Effector CD8-positive, alpha-beta T cell (primary cell): Measurements from ENCODE around the gene OR6C4.
"Not testable (repeated sequence)": the region's sequence is repeated elsewhere in the genome, so short reads cannot be mapped to it uniquely, and the experiment has no call there.

Experiments
- DNase-seq: peaks from one replicate; lab custom pipeline; 2025; lab: John Stamatoyannopoulos, UW
- total RNA-seq, 4 experiments: gene quantifications; one replicate each; lab custom pipeline; 2026; lab: John Stamatoyannopoulos, UW

The OR6C4 gene
- total RNA-seq, result 0 reads per million in 4 experiments

- DNase-seq, result no peak
Measured at GRCh38 chr12:55549302-55549701, at the start of gene OR6C4. TSS of gene OR6C4 (plus strand) at chr12:55549602. CDS start at chr12:55551227, 1,625 bp downstream.

GRCh38 chr12:55499810-55500252 is 49.6 kb upstream of the OR6C4 start:
- DNase-seq, result no peak

- no peak for DNase-seq
Measured at GRCh38 chr12:55501601-55502000, 47.8 kb upstream of the OR6C4 start.

GRCh38 chr12:55515696-55516095 is 33.7 kb upstream of the OR6C4 start:
- DNase-seq, result no peak

- DNase-seq, result no peak
Measured at GRCh38 chr12:55516391-55516790, 33.0 kb upstream of the OR6C4 start.

DNA sequence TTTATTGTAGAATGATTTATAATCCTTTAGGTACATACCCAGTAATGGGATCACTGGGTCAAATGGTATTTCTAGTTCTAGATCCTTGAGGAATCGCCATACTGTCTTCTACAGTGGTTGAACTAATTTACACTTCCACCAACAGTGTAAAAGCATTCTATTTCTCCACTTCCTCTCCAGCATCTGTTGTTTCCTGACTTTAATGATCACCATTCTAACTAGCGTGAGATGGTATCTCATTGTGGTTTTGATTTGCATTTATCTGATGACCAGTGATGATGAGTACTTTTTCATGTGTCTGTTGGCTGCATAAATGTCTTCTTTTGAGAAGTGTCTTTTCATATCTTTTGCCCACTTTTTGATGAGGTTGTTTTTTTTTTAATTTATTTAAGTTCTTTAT is 1.2 kb upstream of the OR6C4 start:
- DNase-seq, result not testable (repeated sequence)

DNA sequence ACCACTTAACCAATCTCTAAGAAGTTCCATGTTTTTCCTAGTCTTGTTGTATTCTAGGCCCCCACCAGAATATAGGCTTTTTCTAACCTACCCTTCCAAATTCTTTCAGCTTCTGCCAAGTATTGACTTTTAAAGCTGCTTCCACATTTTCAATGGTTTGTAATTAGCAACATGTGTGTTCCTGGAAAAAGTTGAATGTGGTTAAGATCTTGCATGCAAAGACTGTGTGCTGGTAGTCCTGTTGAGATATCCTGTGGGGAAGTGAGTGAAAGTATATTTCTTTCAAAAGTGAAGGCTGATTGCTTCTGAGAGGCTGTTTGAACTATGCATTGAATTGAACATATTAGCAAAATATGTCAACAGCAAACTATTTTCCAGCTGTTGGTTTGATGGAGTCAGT is 646 bp upstream of the OR6C4 start:
- no peak for DNase-seq

- DNase-seq, result no peak
Measured at GRCh38 chr12:55554296-55554695, 4.9 kb downstream of the OR6C4 start.

- DNase-seq, result not testable (repeated sequence)
Measured at GRCh38 chr12:55570060-55570459, 20.7 kb downstream of the OR6C4 start.

- DNase-seq, result not testable (repeated sequence)
Measured at GRCh38 chr12:55570689-55571088, 21.3 kb downstream of the OR6C4 start.

DNA sequence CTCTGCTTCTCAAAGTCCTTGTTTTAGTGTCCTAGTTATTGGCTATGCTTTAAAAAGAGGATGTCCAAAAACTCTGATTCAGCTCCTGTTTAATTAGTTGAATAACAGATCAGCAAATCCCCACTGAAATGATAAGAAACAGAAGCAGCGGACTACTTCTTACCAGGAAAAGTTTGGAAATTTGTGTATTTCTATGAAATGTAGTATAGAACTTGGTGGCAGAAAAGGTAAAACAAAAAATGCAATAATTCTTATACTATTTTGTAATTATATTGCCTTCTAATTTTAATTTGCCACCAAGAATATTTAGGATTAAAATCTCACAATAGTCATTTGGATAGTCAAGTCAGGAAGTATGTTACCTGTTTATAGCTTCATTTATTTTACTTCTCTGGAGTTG is 22.8 kb downstream of the OR6C4 start, which contains the start of gene OR2AP1:
Gene OR2AP1 (plus strand): TSS at position 301 of the 400 bp plus-strand sequence. CDS start 1,947 bp downstream, outside the sequence.
- DNase-seq, result no peak

DNA sequence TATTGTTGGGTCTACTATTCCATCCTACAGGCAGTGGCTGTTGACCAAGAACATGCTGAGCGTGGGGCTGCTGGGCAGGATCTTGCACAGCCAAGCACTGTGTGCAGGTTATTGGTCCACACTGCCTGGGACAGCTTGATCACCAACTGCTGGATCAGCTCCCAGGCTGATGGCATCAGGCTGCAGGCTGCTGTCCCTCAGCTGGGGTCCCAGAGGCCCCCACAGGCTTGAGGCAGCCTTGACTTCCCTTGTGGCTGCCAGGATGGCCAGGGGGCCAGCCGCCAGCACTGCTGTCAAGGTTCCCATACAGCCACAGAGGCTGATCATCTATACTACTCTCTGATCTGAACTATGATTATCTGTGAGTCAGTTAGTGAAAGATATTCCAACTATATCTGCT is 32.7 kb downstream of the OR6C4 start:
- no peak for DNase-seq

- DNase-seq, result no peak
Measured at GRCh38 chr12:55585817-55586216, 36.4 kb downstream of the OR6C4 start.

GRCh38 chr12:55590152-55590551 is 40.8 kb downstream of the OR6C4 start:
- not testable (repeated sequence) for DNase-seq
